ENCODE data around the gene MAD1L1.

- TF ChIP-seq CTCF (conservative IDR thresholded peaks at IDR 0.05; ENCODE audit: low read depth, low read length) (no peak), EZH2 (IDR thresholded peaks at IDR 0.05; ENCODE audit: borderline replicate concordance, low read depth, low read length, poor library complexity, severe bottlenecking) (no peak)
Measured at GRCh38 chr7:2085804-2086203, 146.9 kb downstream of the MAD1L1 start.
